A549 (cell line): ENCODE measurements around the gene ABCC2. TPM values are rescaled to one million over a fixed set of nuclear protein-coding genes. Genes with fewer than 3 reads are reported as not detected.
"Not testable (repeated sequence)": the region's sequence is repeated elsewhere in the genome, so short reads cannot be mapped to it uniquely, and the experiment has no call there.

ENCODE experiments used
- ATAC-seq, 2 experiments: fragments of 200-7000 bp in 1 of 2; fragments of >200 bp in 1 of 2; cut with Nextera tagmentation in 1 of 2; cut with Tn5 transposase in 1 of 2; 3 replicates each; pipeline versions ENCODE4 v1.8.0 to v1.9.1; 2018 to 2020; ENCODE audit warnings: mild to moderate bottlenecking in 1 of 2, moderate library complexity in 1 of 2
- CTCF ChIA-PET: fragments of 300-600 bp; sonication (Branson Sonifier 250); formaldehyde crosslinking; extraction: SDS; loops from one replicate; lab custom pipeline; 2021; ENCODE audit warnings: antibody characterized with exemption, inconsistent platforms; lab: Yijun Ruan, JAX
- POLR2A ChIA-PET: fragments of 350-600 bp; formaldehyde crosslinking; extraction: SDS; loops from one replicate; lab custom pipeline; 2021; ENCODE audit warnings: antibody characterized with exemption, inconsistent platforms; lab: Yijun Ruan, JAX
- DNase-seq, 2 experiments: peaks; one replicate each; pipeline versions ENCODE4 v3.0.0 to v3.0.0-alpha.2; 2011 to 2016; ENCODE audit warnings: low read depth in 1 of 2, low spot score in 1 of 2
- FAIRE-seq: peaks from 2 replicates; lab custom pipeline; 2011; peaks lifted over from hg19 to GRCh38; lab: Jason Lieb, UNC
- H3K27ac ChIP-seq, 2 experiments: fragments of >200 bp; sonication (Bioruptor Twin); formaldehyde crosslinking; 3 replicates each; pipeline ENCODE4 v1.5.1; 2016 to 2017
- H3K4me1 ChIP-seq: fragments of >200 bp; sonication (Bioruptor Twin); formaldehyde crosslinking; 3 replicates; pipeline ENCODE4 v1.6.1; 2016
- H3K4me2 ChIP-seq: fragments of >200 bp; sonication (Bioruptor Twin); formaldehyde crosslinking; 3 replicates; pipeline ENCODE4 v1.6.1; 2016
- H3K4me3 ChIP-seq: fragments of >200 bp; sonication (Bioruptor Twin); formaldehyde crosslinking; 3 replicates; pipeline ENCODE4 v1.5.1; 2016
- H3K9me3 ChIP-seq: fragments of >200 bp; sonication (Bioruptor Twin); formaldehyde crosslinking; 3 replicates; pipeline ENCODE4 v1.6.1; 2016
- CBX2 ChIP-seq: fragments of 200-600 bp; sonication (generic); IDR thresholded peaks from 2 replicates; pipeline ENCODE4 v1.6.1; 2016; ENCODE audit warnings: low read depth, mild to moderate bottlenecking, borderline replicate concordance
- CBX8 ChIP-seq: fragments of 200-600 bp; sonication (generic); IDR thresholded peaks from 2 replicates; pipeline ENCODE4 v1.6.1; 2016
- CEBPB ChIP-seq, 2 experiments: fragments of >200 bp in 1 of 2; sonication (Bioruptor Twin) in 1 of 2; formaldehyde crosslinking in 1 of 2; IDR thresholded peaks; 2 replicates each; pipeline ENCODE4 v1.6.1; 2012 to 2016
- CTCF ChIP-seq: fragments of >200 bp; sonication (Bioruptor Twin); formaldehyde crosslinking; IDR thresholded peaks from 3 replicates; pipeline ENCODE4 v1.5.1; 2016
- ESRRA ChIP-seq: fragments of 150-350 bp; IDR thresholded peaks from 2 replicates; pipeline ENCODE4 v1.6.1; 2014; ENCODE audit warnings: mild to moderate bottlenecking, low read length, borderline replicate concordance
- FOSL2 ChIP-seq, 2 experiments: fragments of 450-650 bp in 1 of 2; fragments of >200 bp in 1 of 2; sonication (Bioruptor Twin) in 1 of 2; formaldehyde crosslinking; IDR thresholded peaks; 2 replicates each; pipeline versions ENCODE4 v1.5.0 to v1.6.1; 2016 to 2020; ENCODE audit warnings: mild to moderate bottlenecking in 1 of 2, moderate library complexity in 1 of 2
- HDAC2 ChIP-seq: fragments of 200-600 bp; sonication (generic); IDR thresholded peaks from 2 replicates; pipeline ENCODE4 v1.6.1; 2016
- HOXA7 ChIP-seq: fragments of 250-450 bp; sonication (Bioruptor Pico); IDR thresholded peaks from 2 replicates; pipeline ENCODE4 v1.5.0; 2020; ENCODE audit warnings: mild to moderate bottlenecking, moderate library complexity
- NR3C1 ChIP-seq: fragments of >200 bp; sonication (Bioruptor Twin); formaldehyde crosslinking; IDR thresholded peaks from 3 replicates; pipeline ENCODE4 v1.6.1; 2017
- POLR2A ChIP-seq: IDR thresholded peaks from 2 replicates; pipeline ENCODE4 v1.6.1; 2012; ENCODE audit warnings: mild to moderate bottlenecking, low read length
- RAD21 ChIP-seq, 2 experiments: fragments of >200 bp in 1 of 2; sonication (Bioruptor Twin) in 1 of 2; formaldehyde crosslinking in 1 of 2; IDR thresholded peaks in 1 of 2; conservative IDR thresholded peaks in 1 of 2; 2 replicates in 1 of 2; 3 replicates in 1 of 2; pipeline ENCODE4 v1.6.1; 2012 to 2018; ENCODE audit warnings: inconsistent platforms in 1 of 2
- RARB ChIP-seq: fragments of 250-450 bp; sonication (Bioruptor Pico); IDR thresholded peaks from 2 replicates; pipeline ENCODE4 v1.8.0; 2021; ENCODE audit warnings: mild to moderate bottlenecking, moderate library complexity
- RFX5 ChIP-seq: fragments of 450-650 bp; IDR thresholded peaks from 2 replicates; pipeline ENCODE4 v1.7.1; 2014; ENCODE audit warnings: antibody characterized with exemption, mild to moderate bottlenecking, moderate library complexity
- SMC3 ChIP-seq: fragments of >200 bp; sonication (Bioruptor Twin); formaldehyde crosslinking; IDR thresholded peaks from 3 replicates; pipeline ENCODE4 v1.6.1; 2018; ENCODE audit warnings: inconsistent platforms
- SREBF2 ChIP-seq: fragments of 450-650 bp; IDR thresholded peaks from 2 replicates; pipeline ENCODE4 v1.6.1; 2014; ENCODE audit warnings: mild to moderate bottlenecking, moderate library complexity
- TFCP2L1 ChIP-seq: fragments of 250-450 bp; sonication (Bioruptor Pico); IDR thresholded peaks from 2 replicates; pipeline ENCODE4 v1.5.0; 2021; ENCODE audit warnings: mild to moderate bottlenecking
- ZFP36 ChIP-seq: fragments of 450-650 bp; IDR thresholded peaks from 2 replicates; pipeline ENCODE4 v1.6.1; 2014; ENCODE audit warnings: borderline replicate concordance; ENCODE audit not compliant: partially characterized antibody
- WGBS: methylation state at CpG from one replicate; pipeline ENCODE4 v1.1.6; 2017; ENCODE audit errors: missing lambda C conversion rate; 5-methylcytosine and 5-hydroxymethylcytosine counted together
- polyA plus RNA-seq, 4 experiments: library from polyadenylated mRNA; depleted of rRNA in 3 of 4; stranded (reverse); fragments of >200 nt; fragmentation: RNase III in 1 of 4; extraction: RNeasy Plus Mini Kit Qiagen cat#74134 plus additional on column Dnase treatment in 1 of 4; gene quantifications; 2 replicates in 3 of 4; 3 replicates in 1 of 4; pipeline ENCODE4 v1.2.3, GENCODE V29; 2011 to 2017
- TF ChIP-seq, protein P1 (sequence below): fragments of >200 bp; sonication (Bioruptor Twin); formaldehyde crosslinking; IDR thresholded peaks from 2 replicates; pipeline ENCODE4 v1.6.1; 2016
- TF ChIP-seq, protein P2 (sequence below): IDR thresholded peaks from 2 replicates; pipeline ENCODE4 v1.6.1; 2012; ENCODE audit warnings: low read depth, borderline replicate concordance

The ABCC2 gene
- polyA plus RNA-seq, 2 of the 4 experiments (the other 2 are of a cell fraction) = 192 to 369 TPM

DNA sequence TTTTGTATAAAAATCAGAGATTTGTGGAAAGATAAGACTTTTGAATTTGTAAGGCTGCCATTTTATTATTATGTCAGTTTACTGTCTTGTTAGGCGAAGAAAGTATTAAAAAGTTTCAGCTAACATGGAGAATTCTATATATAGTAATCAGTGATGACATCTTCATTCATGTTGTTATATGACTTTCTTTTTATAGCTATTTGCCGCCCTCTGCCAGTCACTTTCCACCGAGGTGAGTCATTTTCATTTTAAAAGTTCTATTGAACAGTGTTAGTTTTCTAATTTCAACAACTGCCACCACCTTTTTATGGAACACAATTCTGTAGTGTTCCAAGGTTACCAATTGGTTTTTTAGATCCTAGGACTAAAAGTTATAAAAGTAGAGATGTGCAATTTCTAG lies 38.6 kb upstream of the ABCC2 start:
- 61% methylated on average over 3 of the region's 3 CpGs for WGBS
- DNase-seq (no peak), FAIRE-seq (no peak), ATAC-seq (no peak)
- no peak overlapping the region for H3K4me3 ChIP-seq
- ChIA-PET POLR2A (no interaction called here), CTCF (interaction anchor here (1.0 to 1.5 kb wide), 3 partner anchors 11 to 102 kb away, joined by 3 to 13 read pairs (median 4); partner anchors contain the start of genes COX15 and CUTC)
- no peak overlapping the region for H3K4me2 ChIP-seq
- TF ChIP-seq FOSL2 (IDR thresholded peaks at IDR 0.05) (no peak), FOSL2 (CRISPR knock-in tag; IDR thresholded peaks at IDR 0.05) (peak; percentile 42; the same call in 1 of the 2 replicates), RAD21 (conservative IDR thresholded peaks at IDR 0.05 in 1 of 2, IDR thresholded peaks at IDR 0.05 in 1 of 2) (no peak)
- no peak overlapping the region for H3K27ac ChIP-seq
- peaks cover 24% of the 10 kb centered on the region for H3K4me1 ChIP-seq
- peaks cover 25% of the 10 kb centered on the region for H3K9me3 ChIP-seq

DNA sequence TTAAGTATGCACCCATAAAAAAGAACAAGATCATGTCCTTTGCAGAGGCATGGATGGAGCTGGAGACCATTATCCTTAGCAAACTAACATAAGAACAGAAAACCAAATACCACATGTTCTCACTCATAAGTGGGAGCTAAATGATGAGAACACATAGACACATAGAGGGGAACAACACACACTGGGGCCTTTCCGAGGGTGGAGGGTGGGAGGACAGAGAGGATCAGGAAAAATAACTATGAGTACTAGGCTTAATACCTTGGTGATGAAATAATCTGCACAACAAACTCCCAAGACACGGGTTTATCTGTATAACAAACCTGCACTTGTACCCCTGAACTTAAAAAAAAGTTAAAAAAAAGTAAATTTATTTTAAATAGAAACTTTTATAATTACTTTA lies 36.3 kb upstream of the ABCC2 start:
- H3K4me3 ChIP-seq, ATAC-seq, DNase-seq, H3K9me3 ChIP-seq, H3K27ac ChIP-seq, CTCF ChIA-PET, FAIRE-seq, POLR2A ChIA-PET, H3K4me2 ChIP-seq: not testable (repeated sequence)
- H3K4me1 ChIP-seq = peaks cover 27% of the 10 kb centered on the region
- WGBS = 74% methylated on average over 2 of the region's 2 CpGs

GRCh38 chr10:99748823-99749451 lies 33.5 kb upstream of the ABCC2 start:
- TF ChIP-seq TFCP2L1 (no peak), ZFP36 (no peak), HDAC2 (no peak), RARB (CRISPR knock-in tag) (no peak), RFX5 (no peak), SREBF2 (no peak), HOXA7 (CRISPR knock-in tag) (no peak), CTCF (no peak), ESRRA (no peak), SMC3 (no peak), CBX8 (no peak), CBX2 (no peak), NR3C1 (no peak), CEBPB (IDR thresholded peaks at IDR 0.05) (no peak), POLR2A (no peak)
- TF ChIP-seq, protein P1, sequence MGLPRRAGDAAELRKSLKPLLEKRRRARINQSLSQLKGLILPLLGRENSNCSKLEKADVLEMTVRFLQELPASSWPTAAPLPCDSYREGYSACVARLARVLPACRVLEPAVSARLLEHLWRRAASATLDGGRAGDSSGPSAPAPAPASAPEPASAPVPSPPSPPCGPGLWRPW = no peak
- TF ChIP-seq, protein P2, sequence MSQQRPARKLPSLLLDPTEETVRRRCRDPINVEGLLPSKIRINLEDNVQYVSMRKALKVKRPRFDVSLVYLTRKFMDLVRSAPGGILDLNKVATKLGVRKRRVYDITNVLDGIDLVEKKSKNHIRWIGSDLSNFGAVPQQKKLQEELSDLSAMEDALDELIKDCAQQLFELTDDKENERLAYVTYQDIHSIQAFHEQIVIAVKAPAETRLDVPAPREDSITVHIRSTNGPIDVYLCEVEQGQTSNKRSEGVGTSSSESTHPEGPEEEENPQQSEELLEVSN = no peak
- CTCF ChIA-PET = interaction anchor here (0.8 to 1.3 kb wide), 2 partner anchors 11 to 18 kb away, joined by 3 to 4 read pairs; no protein-coding TSS in a partner anchor

More at GRCh38 chr10:99748823-99749451, 33.5 kb upstream of the ABCC2 start:
- FAIRE-seq (no peak), DNase-seq (no peak), ATAC-seq (no peak)
- peaks cover 9% of the 10 kb centered on the region for H3K4me1 ChIP-seq
- no peak overlapping the region for H3K27ac ChIP-seq
- H3K4me2 ChIP-seq = no peak overlapping the region
- POLR2A ChIA-PET = no interaction called here
- 81% methylated on average over 2 of the region's 2 CpGs for WGBS
- H3K9me3 ChIP-seq = no peaks in the 10 kb centered on the region
- no peak overlapping the region for H3K4me3 ChIP-seq
